Cardiac fibroblast (primary cell): ENCODE results near the gene CCDC138.

Source experiments
- DNase-seq, 2 donors: peaks; one replicate each; pipeline versions ENCODE4 v3.0.0 to v3.0.0-alpha.2; 2010; ENCODE audit warnings: low read depth in 2 of 2
- H3K4me3 ChIP-seq, 2 donors: replicated peaks in 1 of 2; 1 replicate in 1 of 2; 2 replicates in 1 of 2; pipeline ENCODE4 v1.5.1; 2011; ENCODE audit warnings: low read depth in 2 of 2, low read length in 2 of 2, mild to moderate bottlenecking in 2 of 2, moderate library complexity in 1 of 2
- CTCF ChIP-seq: IDR thresholded peaks from one replicate; pipeline ENCODE4 v1.5.1; 2011; ENCODE audit warnings: low read depth, mild to moderate bottlenecking, low read length, inconsistent platforms

The CCDC138 gene

DNA sequence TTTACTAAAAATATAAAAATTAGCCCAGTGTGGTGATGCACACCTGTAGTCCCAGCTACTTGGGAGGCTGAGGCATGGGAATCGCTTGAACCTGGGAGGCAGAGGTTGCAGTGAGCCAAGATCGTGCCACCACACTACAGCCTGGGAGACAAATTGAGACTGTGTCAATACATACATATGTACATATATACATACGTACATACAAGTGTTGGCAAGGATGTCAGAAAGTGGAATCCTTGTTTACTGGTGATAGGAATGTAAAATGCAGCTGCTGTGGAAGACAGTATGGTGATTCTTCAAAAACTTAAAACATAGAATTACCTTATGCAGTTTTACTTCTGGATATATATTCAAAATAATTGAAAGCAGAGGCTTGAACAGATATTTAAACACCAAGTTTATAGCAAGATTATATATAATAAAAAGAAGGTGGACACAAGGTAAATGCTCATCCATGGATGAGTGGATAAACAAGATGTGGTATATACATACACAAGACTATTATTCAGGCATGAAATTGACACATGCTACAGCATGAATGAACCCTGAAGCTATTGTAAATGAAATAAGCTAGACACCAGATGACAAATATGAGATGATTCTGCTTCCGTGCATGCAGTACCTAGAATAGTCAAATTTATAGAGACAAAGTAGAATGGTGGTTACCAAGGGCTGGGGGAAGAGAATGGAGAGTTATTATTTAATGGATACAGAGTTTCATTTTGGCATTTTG is 43.2 kb downstream of the CCDC138 start:
- TF ChIP-seq CTCF, result no peak
- H3K4me3 ChIP-seq, result no peak overlapping the region
- DNase-seq, result no peak

GRCh38 chr2:108833219-108833618 is 46.6 kb downstream of the CCDC138 start:
- DNase-seq, result peak; percentile 16 to 31
- no peak for TF ChIP-seq CTCF
- no peak overlapping the region for H3K4me3 ChIP-seq

DNA sequence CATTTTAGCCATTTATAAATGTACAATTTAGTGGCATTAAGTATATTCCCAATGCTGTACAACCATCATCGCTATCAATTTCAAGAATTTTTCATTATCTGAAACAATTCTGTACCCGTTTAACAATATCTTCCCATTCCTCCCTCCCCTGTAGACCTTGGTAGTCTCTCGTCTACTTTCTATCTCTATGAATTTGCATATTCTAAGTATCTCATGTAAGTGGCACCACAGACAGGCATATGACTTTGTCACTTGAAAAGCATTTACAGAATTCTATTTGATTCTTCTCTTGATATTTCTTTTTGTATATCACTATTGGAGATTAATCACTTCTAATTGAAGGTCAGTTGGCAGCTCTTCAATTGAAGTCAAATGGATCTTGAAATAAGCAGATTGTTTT is 48.0 kb downstream of the CCDC138 start:
- no peak overlapping the region for H3K4me3 ChIP-seq
- DNase-seq, result no peak
- TF ChIP-seq CTCF, result no peak

GRCh38 chr2:108835040-108835439 is 48.5 kb downstream of the CCDC138 start:
- TF ChIP-seq CTCF, result no peak

DNA sequence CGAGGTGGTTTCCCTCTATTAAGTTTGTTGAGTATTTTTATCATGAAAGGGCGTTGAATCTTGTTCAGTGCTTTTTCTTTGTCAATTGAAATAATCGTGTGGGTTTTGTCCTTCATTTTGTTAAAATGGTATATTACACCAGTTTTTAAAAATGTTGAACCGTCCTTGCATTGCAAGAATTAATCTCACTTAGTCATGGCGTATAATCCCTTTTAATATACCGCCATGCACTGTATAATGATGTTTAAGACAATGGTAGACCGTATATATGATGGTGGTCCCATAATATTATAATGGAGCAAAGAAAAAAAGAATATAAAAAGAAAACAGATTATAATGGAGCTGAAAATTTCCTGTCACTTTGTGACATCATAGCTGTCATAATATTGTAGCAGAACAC is 50.6 kb downstream of the CCDC138 start:
- H3K4me3 ChIP-seq, result no peak overlapping the region
- no peak for DNase-seq
- no peak for TF ChIP-seq CTCF

More at GRCh38 chr2:108835040-108835439, 48.5 kb downstream of the CCDC138 start:
- DNase-seq, result no peak
- H3K4me3 ChIP-seq, result no peak overlapping the region

- TF ChIP-seq CTCF, result no peak
These were observed 54.9 kb downstream of the CCDC138 start for GRCh38 chr2:108841506-108841905.

GRCh38 chr2:108845923-108846322 is 59.4 kb downstream of the CCDC138 start:
- no peak for DNase-seq
- TF ChIP-seq CTCF, result no peak
- H3K4me3 ChIP-seq, result no peak overlapping the region

More at GRCh38 chr2:108841506-108841905, 54.9 kb downstream of the CCDC138 start:
- no peak overlapping the region for H3K4me3 ChIP-seq
- DNase-seq, result no peak
